HG02840 (cell line): ENCODE measurements around the gene SLC22A31.

ENCODE experiments used
- ATAC-seq: cut with Tn5 transposase; IDR thresholded peaks from one replicate; pipeline ENCODE4 v1.9.1; 2021; ENCODE audit warnings: mild to moderate bottlenecking, moderate library complexity, moderate number of reproducible peaks; ENCODE audit not compliant: unreplicated experiment, low FRiP score

Gene SLC22A31

DNA sequence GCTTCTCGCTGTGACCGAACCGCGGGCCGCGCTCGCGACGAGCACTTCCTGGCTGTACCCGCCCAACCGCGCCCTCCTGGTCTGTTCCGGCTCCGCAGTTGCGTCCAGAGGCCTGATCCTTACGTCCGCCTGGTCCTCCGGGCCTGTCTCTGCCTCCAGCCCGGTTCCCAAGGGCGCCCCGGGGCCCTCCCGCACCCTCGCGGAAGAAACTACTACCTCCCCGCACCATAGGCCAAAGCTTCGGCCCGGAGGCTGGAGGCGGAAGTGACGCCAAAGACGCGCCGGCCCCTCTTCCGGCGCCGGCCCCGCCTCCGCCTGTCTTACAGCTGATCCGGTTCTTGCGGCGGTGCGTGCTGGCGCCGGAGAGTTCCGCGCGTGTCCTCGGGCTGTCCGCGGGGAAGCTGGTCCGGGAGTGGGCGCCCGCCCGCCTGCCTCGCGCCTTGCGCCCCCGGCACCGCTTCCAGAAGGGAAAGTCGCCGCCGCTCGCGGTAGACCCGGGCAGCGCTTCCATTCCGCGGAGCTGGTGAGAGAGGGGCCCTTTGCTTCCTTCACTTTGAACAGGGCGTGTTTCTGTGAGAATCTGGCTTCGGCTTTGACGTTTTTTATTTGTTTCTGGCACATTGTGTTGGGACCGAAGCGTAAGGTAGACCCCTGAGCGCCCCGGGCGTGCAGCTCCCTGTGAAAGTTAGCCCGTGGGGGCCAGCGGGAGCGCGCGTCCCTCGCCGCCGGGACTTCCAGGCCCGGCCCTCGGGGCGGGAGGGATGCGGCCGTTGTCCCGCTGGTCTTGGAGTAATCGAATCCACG is 17.3 kb upstream of the SLC22A31 start, which contains the start of gene ZNF778:
ZNF778 (plus strand) TSS at position 316 of the 804 bp plus-strand sequence. CDS start 3,425 bp downstream, outside the sequence.
- ATAC-seq: peak; percentile 84

GRCh38 chr16:89217138-89217387 is 16.7 kb upstream of the SLC22A31 start:
- ATAC-seq: no peak

DNA sequence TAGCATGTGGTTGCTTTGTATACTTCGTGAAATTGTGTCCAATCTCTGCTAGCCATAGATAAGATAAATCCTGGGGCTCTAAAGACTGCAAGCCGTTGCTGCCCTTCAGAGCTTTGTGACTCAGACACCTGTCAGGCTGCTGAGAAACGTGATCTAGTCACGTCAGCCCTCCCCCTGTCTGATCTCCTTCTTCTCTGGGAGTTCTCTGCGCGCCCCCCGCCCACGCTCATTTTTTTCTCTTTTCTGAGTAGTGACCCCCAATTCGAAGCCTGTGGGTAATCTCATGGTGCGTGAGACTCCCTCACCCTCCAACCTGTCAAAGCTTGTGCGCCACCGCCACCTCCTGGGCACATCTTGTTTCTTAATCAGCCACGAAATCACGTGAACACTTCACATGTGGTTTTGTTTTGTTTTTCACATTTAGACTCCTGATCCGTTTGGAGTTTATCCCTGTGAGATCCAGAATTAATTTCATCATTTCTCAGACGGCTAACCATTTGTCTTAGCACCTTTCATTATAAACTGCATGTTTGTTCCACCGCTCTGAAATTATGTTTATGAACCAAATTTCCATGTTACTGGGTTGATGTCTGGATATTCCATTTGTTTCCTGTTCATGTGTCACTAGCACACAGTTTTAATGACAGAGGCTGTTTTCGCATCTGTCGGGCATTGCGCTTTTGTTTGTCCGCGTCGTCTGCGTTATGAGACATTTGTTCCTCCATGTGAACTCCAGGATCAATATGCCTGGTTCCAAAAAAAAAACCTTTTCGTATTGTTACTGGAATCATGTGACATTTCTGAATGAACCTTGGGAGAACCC is 16.2 kb upstream of the SLC22A31 start:
- no peak for ATAC-seq

DNA sequence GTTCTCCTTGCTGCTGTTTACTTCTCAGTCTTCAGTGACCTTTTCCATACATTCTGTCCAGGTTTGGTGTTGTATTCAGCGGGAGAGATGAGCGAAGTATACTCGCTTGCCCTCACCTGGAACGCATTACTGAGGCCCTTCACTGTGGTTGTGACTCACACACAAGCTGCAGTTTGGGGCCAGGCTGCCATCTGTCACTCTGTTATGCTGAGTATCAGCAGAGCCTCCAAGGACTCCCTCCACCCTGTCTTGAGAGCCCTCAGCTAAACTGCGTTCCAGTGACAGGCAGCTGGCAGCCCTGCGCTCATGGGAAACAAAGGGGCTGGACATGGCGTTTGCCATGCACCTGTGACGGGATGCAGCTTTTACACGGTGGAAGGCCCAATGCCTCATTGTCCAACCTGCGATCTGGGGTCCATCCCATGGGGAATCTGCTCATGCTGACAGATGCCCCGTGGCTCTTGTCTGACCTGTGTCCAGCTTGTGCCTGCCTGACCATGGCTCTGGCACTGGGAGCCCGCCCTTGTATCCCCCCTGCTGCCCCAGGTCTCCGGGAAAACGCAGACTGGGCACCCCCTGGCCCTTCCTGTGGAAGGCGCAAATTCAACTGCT is 10.7 kb upstream of the SLC22A31 start:
- no peak for ATAC-seq

GRCh38 chr16:89210165-89210903 is 10.0 kb upstream of the SLC22A31 start:
- ATAC-seq: no peak

DNA sequence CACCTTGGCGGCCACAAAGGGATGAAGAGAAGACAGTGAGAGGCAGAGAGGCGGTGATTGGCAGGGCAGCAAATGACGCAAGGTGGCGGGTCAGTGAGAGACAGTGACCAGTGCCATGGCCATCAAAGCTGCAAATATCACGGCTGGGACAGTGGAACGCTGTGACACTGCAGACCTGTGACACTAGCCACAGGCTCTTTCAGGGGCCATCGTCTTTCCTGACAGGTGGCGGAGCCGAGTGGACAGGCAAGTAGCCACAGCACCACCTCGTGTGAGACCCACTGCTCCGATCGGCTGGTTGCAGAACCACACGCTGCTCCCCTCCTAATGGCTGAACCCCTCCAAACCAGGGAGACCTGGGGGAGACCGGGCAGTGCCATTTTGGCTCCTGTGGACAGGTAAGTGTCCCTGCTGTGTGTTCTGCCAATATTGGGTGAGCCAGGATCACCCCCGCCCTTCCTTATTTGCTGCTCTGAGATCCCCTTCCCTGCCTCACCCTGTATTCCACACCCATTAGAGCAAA is 9.2 kb upstream of the SLC22A31 start:
- no peak for ATAC-seq

DNA sequence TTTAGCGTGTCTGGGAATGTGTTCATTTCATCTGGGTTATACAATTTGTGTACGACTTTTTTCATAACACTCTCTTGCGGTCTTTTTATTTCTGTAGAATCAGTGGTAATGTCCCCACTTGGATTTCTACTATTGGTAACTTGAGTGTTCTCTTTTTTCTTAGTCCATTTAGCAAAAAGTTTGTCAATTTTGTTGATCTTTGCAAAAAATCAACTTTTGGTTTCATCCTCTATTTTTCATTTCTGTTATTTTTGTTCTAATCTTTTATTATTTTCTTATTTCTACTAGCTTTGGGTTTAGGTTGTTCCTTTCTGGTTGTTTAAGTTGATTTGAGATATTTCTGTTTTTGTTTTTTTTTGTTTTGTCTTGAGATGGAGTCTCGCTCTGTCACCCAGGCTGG is 7.7 kb upstream of the SLC22A31 start:
- ATAC-seq: no peak

- no peak for ATAC-seq
Observed at GRCh38 chr16:89202422-89203215, 2.3 kb upstream of the SLC22A31 start.

GRCh38 chr16:89201439-89202377 is 1.4 kb upstream of the SLC22A31 start:
- ATAC-seq: no peak

- ATAC-seq: no peak
Observed at GRCh38 chr16:89200850-89201411, 594 bp upstream of the SLC22A31 start.

DNA sequence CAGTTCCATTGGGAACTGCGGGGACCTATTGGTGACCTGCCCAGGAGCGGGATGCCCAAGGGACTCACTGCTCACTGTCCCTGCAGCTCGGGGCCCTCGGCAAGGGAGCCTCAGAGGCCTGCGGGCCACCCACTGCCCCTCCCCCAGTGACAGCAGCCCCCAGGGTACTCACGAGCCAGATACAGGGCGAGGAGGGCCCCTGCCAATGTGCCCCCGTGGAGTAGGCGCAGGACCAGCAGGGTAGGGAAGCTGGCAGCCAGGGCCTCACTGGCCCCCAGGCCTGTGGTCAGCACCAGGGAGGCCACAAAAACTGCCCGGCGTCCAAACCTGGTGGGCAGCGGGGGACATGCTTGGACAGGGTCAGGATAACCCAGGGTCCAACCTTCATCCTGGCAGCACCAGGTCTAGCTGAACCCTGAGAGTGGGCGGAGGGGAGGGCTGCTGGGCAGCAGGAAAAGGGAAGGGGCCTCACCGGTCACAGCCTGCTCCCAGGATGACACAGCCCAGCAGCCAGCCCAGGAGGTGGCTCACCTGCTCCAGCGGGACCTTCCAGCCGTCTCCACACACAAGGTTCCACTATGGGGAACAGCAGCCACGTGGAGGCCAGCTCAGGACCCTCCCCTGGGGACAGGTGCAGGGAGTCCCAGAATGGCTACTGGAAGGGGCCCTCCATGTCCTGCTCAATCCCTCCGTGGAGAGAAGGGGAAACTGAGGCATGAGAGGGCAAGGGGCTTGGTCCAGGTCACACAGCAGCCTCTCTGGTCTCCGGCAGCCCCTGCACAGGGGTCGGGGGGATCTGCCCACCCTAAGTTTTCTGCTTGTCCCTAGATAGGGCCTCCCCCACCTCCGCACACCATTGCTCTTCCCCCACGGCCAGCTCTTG is 855 bp downstream of the SLC22A31 start:
- no peak for ATAC-seq

DNA sequence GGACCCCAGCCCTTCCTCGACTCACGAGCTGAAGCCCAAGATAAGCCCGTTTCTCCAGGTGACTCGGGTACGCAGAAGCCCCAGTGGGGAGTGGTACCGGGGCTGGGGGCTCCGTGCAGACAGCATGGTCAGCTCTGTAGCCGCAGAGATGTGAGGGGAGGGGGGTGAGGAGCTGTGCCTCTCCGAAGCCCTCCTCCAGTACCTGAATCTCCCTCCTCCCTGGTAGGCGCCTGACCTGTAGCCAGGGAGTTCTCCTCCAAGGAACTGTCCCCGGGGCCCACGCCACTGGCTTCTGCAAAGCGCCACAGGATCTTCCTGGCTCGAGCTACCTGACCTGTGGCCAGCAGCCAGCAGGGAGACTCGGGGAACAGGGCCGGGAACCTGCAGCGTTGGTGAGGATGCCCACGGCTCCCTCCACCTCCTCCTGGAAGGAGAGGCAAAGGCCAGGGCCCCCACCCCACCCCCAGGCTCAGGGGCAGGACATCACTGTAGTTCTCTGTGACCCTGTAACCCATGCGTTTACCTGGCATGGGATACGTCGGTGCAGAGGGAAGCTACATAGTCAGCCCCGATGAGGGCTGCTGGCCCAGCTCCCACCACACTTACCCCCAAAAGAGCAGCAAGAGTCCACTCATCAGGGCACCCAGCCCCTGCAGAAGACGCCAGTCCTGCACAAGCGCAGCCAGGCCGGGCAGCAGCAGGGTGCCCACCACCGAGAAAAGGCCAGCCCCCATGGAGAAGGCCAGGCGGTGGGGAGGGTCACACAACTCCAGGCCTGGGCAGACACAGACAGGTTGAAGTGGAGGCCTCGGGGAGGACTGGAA is 1.7 kb downstream of the SLC22A31 start:
- no peak for ATAC-seq

DNA sequence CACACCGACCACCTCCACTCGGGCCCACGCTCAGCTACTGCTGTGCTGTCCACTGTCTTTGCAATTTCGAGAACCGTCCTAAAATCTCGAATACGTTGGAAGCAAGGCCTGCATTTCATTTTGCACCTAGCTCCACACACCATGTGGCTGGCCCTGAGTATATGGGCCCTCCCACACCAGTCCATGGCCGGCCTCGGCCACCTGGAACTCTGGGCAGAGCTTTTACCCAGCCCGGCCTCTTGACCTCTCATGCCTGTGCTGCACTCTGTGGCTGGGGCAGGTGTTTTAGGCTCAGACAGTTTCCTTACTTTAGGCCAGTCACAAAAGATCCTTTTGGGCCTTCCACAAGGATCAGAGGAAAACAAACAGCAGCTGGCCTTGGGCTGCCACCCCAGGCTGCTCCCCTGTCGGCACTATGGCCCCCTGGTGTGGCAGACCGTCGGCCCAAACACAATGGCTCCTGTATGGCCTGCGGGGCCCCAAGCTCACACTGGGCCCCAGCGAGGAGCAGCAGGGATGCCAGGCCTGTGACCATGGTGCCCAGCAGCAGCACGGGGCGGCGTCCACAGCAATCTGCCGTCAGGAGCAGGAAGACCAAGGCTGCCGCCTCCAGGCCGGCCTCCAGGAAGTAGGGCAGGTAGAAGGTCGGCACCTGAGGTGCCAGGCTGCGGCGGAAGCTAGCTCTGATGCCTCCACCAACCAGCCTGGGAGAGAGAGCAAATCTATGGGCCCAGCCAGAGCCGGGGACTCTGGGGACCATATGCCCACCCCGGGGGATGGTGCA is 2.5 kb downstream of the SLC22A31 start:
- no peak for ATAC-seq

DNA sequence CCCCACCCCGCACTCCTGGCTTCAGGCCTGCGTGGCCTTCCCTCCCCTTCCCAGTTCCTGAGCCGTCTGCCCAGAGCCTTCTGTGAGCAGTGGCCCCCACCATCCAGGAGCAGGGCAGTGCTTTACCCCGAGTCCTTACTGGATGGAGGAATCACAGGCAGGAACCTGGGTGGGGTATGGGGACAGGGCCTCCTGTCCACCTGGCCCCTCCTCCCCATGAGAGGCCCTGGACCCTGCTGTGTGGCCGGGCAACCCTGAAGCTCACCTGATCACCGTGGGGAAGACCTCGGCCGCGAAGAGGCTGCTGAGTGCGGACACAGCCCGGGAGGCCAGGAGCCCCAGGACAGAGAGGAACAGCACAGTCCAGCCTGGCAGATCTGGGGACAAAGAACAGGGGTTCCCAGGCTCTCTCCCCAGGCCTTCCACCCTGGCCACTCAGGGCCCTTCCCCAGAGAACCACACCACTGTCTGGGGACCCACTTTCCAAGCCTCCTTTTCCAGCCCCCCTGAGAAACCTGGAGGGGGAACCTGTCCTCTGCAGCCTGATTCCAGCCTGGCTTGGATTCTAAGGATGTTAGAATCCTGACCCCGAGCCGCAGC is 3.2 kb downstream of the SLC22A31 start:
- no peak for ATAC-seq

- no peak for ATAC-seq
Observed at GRCh38 chr16:89195521-89196171, 4.7 kb downstream of the SLC22A31 start.
